ENCODE results near the gene AKT1. TPM values are rescaled to one million over a fixed set of nuclear protein-coding genes. Genes with fewer than 3 reads are reported as not detected.

AKT1 gene
- total and polyA plus RNA-seq, 2 of the 13 experiments (the other 11 are each of a cell fraction or from before 2014, with no cell fraction given) = 96.2 to 116 TPM

DNA sequence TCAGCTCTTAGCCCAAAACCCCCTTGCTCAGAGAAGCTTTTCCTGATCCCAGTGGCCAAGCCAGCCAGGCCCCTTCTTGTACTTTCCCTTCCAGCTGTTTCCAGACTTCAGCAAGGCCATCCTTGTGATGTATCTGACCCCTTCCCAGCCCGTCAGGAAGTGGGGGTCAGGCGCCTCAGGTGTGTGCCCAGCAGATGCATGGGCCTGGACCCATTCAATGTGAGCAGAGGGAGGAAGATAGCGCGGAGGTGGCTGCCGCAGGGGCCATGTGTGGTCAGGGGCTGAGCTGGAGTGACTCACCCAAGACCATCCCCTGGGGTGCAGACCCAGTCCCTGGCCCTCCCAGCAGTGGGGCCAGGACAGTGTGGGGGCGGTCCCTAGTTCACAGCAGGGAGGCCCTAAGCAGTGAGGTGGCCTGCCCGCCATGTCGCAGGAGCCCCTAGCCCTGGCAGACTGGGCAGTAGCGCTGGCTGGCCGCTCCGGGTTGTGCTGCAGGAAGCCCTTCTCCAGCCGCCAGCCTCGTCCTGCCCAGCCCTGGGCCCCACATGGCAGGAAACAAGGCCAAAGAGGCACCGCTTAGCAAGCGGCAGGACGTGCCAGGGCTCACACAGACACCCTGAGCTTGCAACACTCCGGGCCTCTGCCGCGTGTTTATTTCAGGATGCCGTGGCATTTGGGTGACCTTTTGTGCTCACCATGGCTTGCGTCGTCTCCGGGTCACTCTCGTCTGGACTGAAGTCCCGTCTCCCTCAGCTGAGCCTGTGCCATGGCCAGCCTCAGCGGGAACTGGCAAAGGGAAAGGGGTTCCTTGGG lies 59.5 kb downstream of the AKT1 start (continued):
- TF ChIP-seq, protein P1, sequence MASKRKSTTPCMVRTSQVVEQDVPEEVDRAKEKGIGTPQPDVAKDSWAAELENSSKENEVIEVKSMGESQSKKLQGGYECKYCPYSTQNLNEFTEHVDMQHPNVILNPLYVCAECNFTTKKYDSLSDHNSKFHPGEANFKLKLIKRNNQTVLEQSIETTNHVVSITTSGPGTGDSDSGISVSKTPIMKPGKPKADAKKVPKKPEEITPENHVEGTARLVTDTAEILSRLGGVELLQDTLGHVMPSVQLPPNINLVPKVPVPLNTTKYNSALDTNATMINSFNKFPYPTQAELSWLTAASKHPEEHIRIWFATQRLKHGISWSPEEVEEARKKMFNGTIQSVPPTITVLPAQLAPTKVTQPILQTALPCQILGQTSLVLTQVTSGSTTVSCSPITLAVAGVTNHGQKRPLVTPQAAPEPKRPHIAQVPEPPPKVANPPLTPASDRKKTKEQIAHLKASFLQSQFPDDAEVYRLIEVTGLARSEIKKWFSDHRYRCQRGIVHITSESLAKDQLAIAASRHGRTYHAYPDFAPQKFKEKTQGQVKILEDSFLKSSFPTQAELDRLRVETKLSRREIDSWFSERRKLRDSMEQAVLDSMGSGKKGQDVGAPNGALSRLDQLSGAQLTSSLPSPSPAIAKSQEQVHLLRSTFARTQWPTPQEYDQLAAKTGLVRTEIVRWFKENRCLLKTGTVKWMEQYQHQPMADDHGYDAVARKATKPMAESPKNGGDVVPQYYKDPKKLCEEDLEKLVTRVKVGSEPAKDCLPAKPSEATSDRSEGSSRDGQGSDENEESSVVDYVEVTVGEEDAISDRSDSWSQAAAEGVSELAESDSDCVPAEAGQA (IDR thresholded peaks at IDR 0.05; ENCODE audit: low read depth) = peak; percentile 74
- TF ChIP-seq, protein P1 (CRISPR knock-in tag; IDR thresholded peaks at IDR 0.05; ENCODE audit: borderline replicate concordance) = no peak
- TF ChIP-seq ZNF563 (CRISPR knock-in tag; IDR thresholded peaks at IDR 0.05) = peak; percentile 90; the same call in 1 of the 2 replicates
- TF ChIP-seq KLF11 (CRISPR knock-in tag; IDR thresholded peaks at IDR 0.05) = peak; percentile 76; the same call in 1 of the 2 replicates
- no peak for TF ChIP-seq AHR (CRISPR knock-in tag; IDR thresholded peaks at IDR 0.05)
